ENCODE results near the gene OSBPL9.
A peak's percentile ranks its signal among the peaks of the same experiment; 100 is the strongest.

Gene OSBPL9

DNA sequence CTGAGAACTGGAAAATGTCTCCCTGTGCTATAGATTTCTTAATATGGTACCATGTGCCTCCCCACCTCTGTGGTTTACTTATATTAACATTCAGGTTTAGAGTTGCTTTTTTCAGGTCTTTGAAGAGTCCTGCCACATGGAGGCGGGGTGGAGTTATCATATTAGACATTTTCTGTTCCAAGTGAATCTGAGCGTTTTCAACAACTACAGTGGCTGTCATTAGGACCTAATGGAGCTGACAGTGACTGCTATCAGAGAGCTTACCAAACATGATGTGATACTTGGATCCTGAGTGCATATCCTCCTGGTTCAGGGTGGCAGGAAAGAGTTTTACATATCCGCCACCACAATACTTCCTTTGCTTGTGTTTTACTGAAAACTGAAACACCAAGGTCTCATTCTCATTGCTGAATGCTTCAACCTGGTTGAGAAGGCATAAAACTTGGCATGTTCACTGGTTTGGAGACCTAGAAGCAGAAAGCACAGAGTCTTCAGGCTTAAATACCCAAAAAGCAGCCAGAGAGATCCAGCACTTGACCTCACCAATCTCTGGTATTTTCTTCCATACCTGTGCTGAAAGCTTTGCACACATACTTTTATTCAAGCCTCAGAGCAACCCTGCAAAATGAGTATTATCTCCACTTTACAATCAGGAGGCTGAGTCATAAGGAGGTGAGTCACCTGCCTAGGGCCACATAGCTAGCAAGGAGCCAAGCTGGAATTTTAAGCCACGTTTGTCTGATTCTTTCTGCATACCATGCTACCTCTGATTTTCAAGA, 47.4 kb upstream of the OSBPL9 start:
- Histone ChIP-seq H3K4me2 (ENCODE audit: low read depth, low read length) (peak overlapping the region; percentile 79), H3K9ac (ENCODE audit: low read length) (peak overlapping the region; percentile 35), H2AFZ (ENCODE audit: low read length) (peak overlapping the region; percentile 55), H3K4me3 (ENCODE audit: low read length) (peak overlapping the region; percentile 22; the same call in 1 of the 2 replicates), H4K20me1 (ENCODE audit: insufficient read depth, low read length) (no peaks in the 10 kb centered on the region), H3F3A (ENCODE audit: insufficient read depth, low read length) (peaks cover 30% of the 10 kb centered on the region), H3K4me1 (ENCODE audit: low read length) (peaks cover 46% of the 10 kb centered on the region), H3K27ac (ENCODE audit: low read length) (peak overlapping the region; percentile 89), H3K9me3 (replicated peaks; ENCODE audit: insufficient read depth, low read length) (no peaks in the 10 kb centered on the region), H3K27me3 (replicated peaks; ENCODE audit: insufficient read depth, low read length) (no peaks in the 10 kb centered on the region), H3K79me2 (ENCODE audit: low read length) (no peaks in the 10 kb centered on the region), H3K36me3 (replicated peaks; ENCODE audit: insufficient read depth, low read length) (no peaks in the 10 kb centered on the region), H3K9me2 (replicated peaks; ENCODE audit: insufficient read depth, low read length) (no peaks in the 10 kb centered on the region)
- DNase-seq = peak; percentile 83
- TF ChIP-seq EZH2 (optimal IDR thresholded peaks at IDR 0.05; ENCODE audit: low read depth, low read length) (no peak), EZH2phosphoT487 (IDR thresholded peaks at IDR 0.05; ENCODE audit: low read length) (no peak)
- TF ChIP-seq, protein P1, sequence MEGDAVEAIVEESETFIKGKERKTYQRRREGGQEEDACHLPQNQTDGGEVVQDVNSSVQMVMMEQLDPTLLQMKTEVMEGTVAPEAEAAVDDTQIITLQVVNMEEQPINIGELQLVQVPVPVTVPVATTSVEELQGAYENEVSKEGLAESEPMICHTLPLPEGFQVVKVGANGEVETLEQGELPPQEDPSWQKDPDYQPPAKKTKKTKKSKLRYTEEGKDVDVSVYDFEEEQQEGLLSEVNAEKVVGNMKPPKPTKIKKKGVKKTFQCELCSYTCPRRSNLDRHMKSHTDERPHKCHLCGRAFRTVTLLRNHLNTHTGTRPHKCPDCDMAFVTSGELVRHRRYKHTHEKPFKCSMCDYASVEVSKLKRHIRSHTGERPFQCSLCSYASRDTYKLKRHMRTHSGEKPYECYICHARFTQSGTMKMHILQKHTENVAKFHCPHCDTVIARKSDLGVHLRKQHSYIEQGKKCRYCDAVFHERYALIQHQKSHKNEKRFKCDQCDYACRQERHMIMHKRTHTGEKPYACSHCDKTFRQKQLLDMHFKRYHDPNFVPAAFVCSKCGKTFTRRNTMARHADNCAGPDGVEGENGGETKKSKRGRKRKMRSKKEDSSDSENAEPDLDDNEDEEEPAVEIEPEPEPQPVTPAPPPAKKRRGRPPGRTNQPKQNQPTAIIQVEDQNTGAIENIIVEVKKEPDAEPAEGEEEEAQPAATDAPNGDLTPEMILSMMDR (IDR thresholded peaks at IDR 0.05; ENCODE audit: low read length) = peak; percentile 30

DNA sequence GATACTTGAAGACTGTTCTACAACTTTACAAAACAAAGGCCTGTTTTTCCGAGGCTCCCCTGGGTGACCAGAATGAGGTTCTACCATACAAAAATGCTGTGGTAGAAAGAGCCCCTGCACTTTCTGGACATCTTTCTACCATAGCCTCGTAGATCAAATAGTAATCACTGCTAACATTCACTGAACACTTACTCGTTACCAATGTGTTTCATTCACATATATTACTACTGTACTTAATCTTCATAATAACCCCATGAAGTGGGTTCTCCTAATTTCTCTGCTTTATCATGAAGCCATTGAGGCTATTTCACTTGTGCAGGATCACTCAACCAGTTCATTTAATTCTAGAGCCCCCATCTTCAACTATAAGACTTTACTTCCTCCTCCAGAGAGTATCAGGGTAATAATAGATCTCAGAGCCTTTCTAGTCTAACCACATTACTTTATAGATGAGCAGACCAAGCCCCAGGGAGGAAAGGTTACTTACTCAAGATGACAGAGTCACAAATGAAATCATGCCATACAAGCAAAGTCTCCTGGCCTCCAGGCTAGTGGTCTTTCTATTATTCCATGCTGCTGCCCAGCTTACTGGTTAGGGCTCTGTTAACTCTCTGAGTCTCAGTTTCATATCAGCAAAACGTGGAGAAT, 46.7 kb upstream of the OSBPL9 start:
- H2AFZ ChIP-seq (ENCODE audit: low read length) = peak overlapping the region; percentile 55
- no peaks in the 10 kb centered on the region for H4K20me1 ChIP-seq (ENCODE audit: insufficient read depth, low read length)
- H3K9me3 ChIP-seq (replicated peaks; ENCODE audit: insufficient read depth, low read length) = no peaks in the 10 kb centered on the region
- H3K27ac ChIP-seq (ENCODE audit: low read length) = peak overlapping the region; percentile 89
- peak overlapping the region; percentile 35 for H3K9ac ChIP-seq (ENCODE audit: low read length)
- no peaks in the 10 kb centered on the region for H3K9me2 ChIP-seq (replicated peaks; ENCODE audit: insufficient read depth, low read length)
- H3K4me2 ChIP-seq (ENCODE audit: low read depth, low read length) = peak overlapping the region; percentile 79
- peaks cover 35% of the 10 kb centered on the region for H3F3A ChIP-seq (ENCODE audit: insufficient read depth, low read length)
- TF ChIP-seq EZH2 (optimal IDR thresholded peaks at IDR 0.05; ENCODE audit: low read depth, low read length) (no peak), EZH2phosphoT487 (IDR thresholded peaks at IDR 0.05; ENCODE audit: low read length) (no peak)
- TF ChIP-seq, protein P1 (IDR thresholded peaks at IDR 0.05; ENCODE audit: low read length) = no peak
- no peaks in the 10 kb centered on the region for H3K27me3 ChIP-seq (replicated peaks; ENCODE audit: insufficient read depth, low read length)
- peak overlapping the region; percentile 22 for H3K4me3 ChIP-seq (ENCODE audit: low read length)
- peaks cover 49% of the 10 kb centered on the region for H3K4me1 ChIP-seq (ENCODE audit: low read length)
- DNase-seq = peak; percentile 38
- no peaks in the 10 kb centered on the region for H3K36me3 ChIP-seq (replicated peaks; ENCODE audit: insufficient read depth, low read length)
- no peaks in the 10 kb centered on the region for H3K79me2 ChIP-seq (ENCODE audit: low read length)

DNA sequence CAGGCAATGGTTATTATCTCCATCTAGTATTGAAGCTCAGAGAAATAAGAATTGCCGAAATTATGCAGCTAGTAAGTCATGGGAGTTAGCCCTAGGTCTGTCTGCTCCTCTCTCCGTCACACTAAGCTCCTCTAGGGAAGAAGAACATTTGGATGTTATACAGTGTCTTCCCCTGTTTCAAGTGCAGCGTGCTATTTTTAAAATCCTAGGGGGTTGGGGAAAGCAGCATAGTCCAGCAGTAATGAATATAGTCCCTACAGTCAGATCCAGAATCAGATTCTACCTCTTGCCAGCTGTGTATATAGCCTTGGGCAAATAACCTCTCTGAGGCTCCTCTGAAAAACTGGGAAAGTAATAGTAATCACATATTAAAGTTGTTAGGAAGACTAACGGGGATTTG, 44.5 kb upstream of the OSBPL9 start:
- H3K4me3 ChIP-seq (ENCODE audit: low read length) = no peak overlapping the region
- H4K20me1 ChIP-seq (ENCODE audit: insufficient read depth, low read length) = no peaks in the 10 kb centered on the region
- no peak overlapping the region for H2AFZ ChIP-seq (ENCODE audit: low read length)
- H3K9ac ChIP-seq (ENCODE audit: low read length) = no peak overlapping the region
- H3K4me1 ChIP-seq (ENCODE audit: low read length) = peaks cover 66% of the 10 kb centered on the region
- no peak for DNase-seq
- H3K9me2 ChIP-seq (replicated peaks; ENCODE audit: insufficient read depth, low read length) = no peaks in the 10 kb centered on the region
- peaks cover 47% of the 10 kb centered on the region for H3F3A ChIP-seq (ENCODE audit: insufficient read depth, low read length)
- TF ChIP-seq, protein P1 (IDR thresholded peaks at IDR 0.05; ENCODE audit: low read length) = no peak
- TF ChIP-seq EZH2phosphoT487 (IDR thresholded peaks at IDR 0.05; ENCODE audit: low read length) (no peak), EZH2 (optimal IDR thresholded peaks at IDR 0.05; ENCODE audit: low read depth, low read length) (no peak)
- H3K36me3 ChIP-seq (replicated peaks; ENCODE audit: insufficient read depth, low read length) = no peaks in the 10 kb centered on the region
- no peaks in the 10 kb centered on the region for H3K27me3 ChIP-seq (replicated peaks; ENCODE audit: insufficient read depth, low read length)
- H3K4me2 ChIP-seq (ENCODE audit: low read depth, low read length) = no peak overlapping the region
- H3K27ac ChIP-seq (ENCODE audit: low read length) = no peak overlapping the region
- H3K9me3 ChIP-seq (replicated peaks; ENCODE audit: insufficient read depth, low read length) = no peaks in the 10 kb centered on the region
- no peaks in the 10 kb centered on the region for H3K79me2 ChIP-seq (ENCODE audit: low read length)

Measured in MM.1S (cell line).